SK-N-SH treated with all-trans-retinoic acid at 6 μM for 48 hours (cell line): ENCODE results near the gene PMPCA.

Source experiments
- CREB5 ChIP-seq: fragments of 250-450 bp; sonication (Bioruptor Pico); IDR thresholded peaks from 2 replicates; pipeline ENCODE4 v1.5.1; 2020; ENCODE audit warnings: low read depth, mild to moderate bottlenecking, moderate library complexity
- RARB ChIP-seq: fragments of 250-450 bp; sonication (Bioruptor Pico); IDR thresholded peaks from 2 replicates; pipeline ENCODE4 v1.8.0; 2021; ENCODE audit warnings: mild to moderate bottlenecking, moderate library complexity
- TCF4 ChIP-seq: fragments of 250-450 bp; sonication (Bioruptor Pico); IDR thresholded peaks from 2 replicates; pipeline ENCODE4 v1.8.0; 2021; ENCODE audit warnings: mild to moderate bottlenecking, moderate library complexity, borderline replicate concordance
- TSHZ2 ChIP-seq: fragments of 250-450 bp; sonication (Bioruptor Pico); IDR thresholded peaks from 2 replicates; pipeline ENCODE4 v1.5.0; 2020; ENCODE audit warnings: mild to moderate bottlenecking, moderate library complexity

- TF ChIP-seq TCF4 (CRISPR knock-in tag), result no peak
- no peak for TF ChIP-seq TSHZ2 (CRISPR knock-in tag)
- no peak for TF ChIP-seq CREB5 (CRISPR knock-in tag)
- TF ChIP-seq RARB, result no peak
Observed at GRCh38 chr9:136419092-136419420, 8.6 kb downstream of the PMPCA start.
